Eye (tissue), 1 donor: Measurements from ENCODE around the gene REM1.
"Not testable (repeated sequence)": the region's sequence is repeated elsewhere in the genome, so short reads cannot be mapped to it uniquely, and the experiment has no call there.

ENCODE experiments used
- DNase-seq: peaks from one replicate; pipeline ENCODE4 v3.0.0-alpha.2; 2015

The REM1 gene, protein sequence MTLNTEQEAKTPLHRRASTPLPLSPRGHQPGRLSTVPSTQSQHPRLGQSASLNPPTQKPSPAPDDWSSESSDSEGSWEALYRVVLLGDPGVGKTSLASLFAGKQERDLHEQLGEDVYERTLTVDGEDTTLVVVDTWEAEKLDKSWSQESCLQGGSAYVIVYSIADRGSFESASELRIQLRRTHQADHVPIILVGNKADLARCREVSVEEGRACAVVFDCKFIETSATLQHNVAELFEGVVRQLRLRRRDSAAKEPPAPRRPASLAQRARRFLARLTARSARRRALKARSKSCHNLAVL

DNA sequence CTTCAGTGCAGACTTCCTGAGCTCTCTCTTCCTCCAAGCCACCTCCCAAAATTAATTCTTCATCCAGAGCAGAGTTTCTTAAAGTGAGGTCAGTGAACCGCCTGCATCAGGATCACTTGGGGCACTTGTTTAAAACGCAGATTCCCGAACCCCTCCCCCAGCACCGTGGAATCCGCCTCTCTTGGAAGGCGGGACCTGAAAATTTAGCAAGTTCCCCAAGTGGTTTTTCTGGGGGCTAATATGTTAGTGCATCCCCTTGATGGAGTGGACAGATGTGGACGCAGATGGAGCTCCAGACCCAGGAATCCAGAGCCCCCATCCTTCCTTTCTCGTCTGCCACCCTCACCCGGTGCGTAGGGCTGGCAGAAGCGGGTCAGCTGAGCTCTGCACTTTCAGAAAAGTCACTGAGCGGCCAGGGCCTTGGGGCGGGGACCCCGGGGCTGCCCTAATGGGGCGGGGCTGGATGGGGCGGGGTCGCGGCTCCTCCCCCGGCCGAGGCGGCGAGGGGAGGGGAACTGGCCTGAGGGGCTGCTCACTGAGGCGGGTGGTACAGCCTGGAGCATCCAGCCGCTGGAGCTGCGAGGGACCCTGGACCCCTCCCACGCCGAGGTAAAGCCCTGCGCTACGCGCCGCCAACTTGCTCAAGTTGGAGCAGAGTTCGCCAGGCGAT lies at the start of gene REM1, which contains the start of gene DEFB124:
Gene REM1, plus strand, starts transcription at position 531 of the 670 bp plus-strand sequence. CDS start 1,158 bp downstream, outside the sequence.
Gene DEFB124, minus strand, starts transcription at position 370 of the 670 bp plus-strand sequence. CDS start 2,114 bp downstream, outside the sequence.
- no peak for DNase-seq

DNA sequence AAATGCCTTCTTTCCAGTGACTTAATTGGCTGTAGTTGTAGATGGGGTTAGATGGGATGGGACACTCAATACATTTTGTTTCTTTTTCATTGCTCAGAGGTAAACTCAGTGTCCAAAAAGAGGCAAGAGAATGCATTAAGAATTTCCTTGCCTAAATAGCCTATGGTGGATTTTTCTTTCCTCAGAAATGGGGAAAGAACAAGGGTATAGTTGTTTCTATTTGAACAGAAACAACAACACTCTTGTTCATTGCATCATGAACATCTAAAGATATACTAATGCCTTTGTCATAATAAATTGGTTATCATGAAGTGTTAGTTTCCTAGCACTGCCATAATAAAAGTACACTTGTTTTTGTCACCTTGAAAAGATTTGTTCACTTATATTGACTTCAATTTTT lies 49.3 kb upstream of the REM1 start:
- DNase-seq, result no peak

- DNase-seq, result not testable (repeated sequence)
Observed at GRCh38 chr20:31426891-31427551, 48.1 kb upstream of the REM1 start.

DNA sequence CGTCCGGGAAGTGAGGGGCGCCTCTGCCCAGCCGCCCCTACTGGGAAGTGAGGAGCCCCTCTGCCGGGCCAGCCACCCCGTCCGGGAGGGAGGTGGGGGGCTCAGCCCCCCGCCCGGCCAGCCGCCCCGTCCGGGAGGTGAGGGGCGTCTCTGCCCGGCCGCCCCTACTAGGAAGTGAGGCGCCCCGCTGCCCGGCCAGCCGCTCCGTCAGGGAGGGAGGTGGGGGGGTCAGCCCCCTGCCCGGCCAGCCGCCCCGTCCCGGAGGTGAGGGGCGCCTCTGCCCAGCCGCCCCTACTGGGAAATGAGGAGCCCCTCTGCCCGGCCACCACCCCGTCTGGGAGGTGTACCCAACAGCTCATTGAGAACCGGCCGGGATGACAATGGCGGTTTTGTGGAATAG lies 47.5 kb upstream of the REM1 start:
- not testable (repeated sequence) for DNase-seq

DNA sequence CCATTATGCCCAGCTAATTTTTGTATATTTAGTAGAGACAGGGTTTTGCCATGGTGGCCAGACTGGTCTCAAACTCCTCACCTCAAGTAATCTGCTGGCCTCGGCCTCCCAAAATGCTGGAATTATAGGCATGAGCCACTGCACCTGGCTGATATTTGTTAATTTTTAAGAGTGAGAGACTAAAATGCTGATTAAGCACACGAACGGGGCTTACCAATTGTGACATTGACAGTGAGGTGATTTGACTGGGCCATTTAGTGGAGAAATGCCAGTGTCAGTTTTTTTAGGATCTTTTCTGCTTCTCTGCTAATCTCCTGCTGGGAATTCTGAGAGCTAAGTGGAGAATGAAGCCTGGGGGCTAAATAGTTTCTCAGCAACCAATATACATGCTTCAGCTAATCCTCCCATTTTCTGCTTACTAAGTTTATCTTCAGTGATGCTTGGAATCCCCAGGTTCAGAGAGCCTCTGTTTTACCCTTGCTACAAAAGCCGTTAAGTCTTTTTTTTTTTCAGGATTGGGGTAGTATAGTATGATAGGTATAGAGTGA lies 44.4 kb upstream of the REM1 start:
- DNase-seq, result peak; percentile 54

DNA sequence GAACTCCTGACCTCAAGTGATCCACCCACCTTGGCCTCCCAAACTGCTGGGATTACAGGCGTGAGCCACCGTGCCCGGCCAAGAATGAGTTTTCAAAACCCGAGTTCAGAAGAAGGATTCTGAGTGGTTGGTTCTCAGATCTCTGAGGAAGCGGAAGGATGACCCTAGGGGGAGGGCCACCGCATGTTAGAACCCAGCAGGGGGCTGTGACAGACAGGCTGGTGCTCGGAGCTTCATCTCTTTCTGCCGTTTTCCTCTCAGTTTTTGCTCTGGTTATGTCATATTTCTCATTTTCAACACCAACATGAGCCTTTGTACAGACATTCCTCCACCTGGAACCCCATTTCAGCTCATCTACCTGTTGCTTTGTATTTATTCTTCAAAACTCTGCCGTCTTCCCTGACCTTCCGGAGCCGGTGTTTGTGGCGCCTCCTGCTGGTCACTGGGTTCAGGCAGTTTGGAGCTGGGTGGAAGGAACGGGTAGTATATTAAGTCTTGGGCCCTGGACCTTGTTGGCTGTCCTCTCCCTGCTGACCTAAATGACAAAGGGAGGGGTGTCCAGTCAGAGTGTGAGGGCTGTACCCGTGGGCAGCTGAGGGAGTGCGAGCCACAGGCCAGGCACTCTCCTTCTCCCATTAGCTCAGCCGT lies 35.0 kb upstream of the REM1 start, which contains the start of gene DEFB123:
Gene DEFB123, plus strand, starts transcription at position 621 of the 648 bp plus-strand sequence. CDS start 67 bp downstream, outside the sequence.
- no peak for DNase-seq

- DNase-seq, result no peak
Observed at GRCh38 chr20:31446084-31446819, 28.8 kb upstream of the REM1 start.

DNA sequence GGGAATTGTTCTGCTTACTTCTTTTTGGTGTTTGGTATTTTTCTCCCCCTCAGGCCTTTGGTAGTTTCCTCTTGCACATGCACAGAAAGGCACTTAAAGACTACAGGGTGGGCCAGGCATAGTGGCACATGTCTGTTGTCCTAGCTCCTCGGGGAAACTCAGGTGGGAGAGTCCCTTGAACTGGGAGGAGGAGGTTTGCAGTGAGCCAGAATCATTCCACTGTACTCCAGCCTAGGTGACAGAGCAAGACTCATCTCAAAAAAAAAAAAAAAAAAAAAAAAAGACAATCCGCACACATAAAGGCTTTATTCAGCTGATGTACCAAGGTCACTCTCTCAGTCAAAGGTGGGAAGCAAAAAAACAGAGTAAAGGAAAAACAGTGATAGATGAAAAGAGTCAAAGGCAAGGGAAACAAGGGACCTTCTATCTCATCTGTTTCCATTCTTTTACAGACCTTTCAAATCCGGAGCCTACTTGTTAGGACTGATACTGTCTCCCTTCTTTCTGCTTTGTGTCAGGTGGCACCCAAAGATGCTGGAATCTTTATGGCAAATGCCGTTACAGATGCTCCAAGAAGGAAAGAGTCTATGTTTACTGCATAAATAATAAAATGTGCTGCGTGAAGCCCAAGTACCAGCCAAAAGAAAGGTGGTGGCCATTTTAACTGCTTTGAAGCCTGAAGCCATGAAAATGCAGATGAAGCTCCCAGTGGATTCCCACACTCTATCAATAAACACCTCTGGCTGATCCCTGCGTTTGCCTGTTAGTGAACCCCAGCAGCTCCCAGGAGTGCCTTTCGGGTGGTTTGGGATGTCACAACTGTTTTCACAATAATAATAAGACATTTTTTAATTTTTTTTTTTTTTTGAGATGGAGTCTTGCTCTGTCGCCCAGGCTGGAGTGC lies 25.3 kb upstream of the REM1 start:
- DNase-seq, result no peak

DNA sequence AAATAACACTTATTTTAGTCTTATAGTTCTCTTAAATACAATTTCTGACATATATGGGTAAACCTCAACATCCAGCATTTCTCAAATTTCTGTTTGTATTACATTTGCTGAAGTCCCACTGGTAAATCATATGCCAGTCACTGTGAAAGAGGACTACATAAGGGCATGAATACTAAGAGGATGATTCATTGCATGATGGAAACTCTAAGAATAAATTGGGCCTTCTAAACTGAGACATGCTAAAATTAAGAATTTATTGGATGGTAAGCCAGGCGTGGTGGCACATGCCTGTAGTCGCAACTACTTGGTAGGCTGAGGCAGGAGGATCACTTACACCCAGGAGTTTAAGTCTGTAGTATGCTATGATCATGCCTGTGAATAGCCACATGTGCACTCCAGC lies 22.5 kb upstream of the REM1 start:
- DNase-seq, result no peak

- no peak for DNase-seq
Observed at GRCh38 chr20:31454361-31454760, 20.7 kb upstream of the REM1 start.

GRCh38 chr20:31470946-31471345 lies 4.1 kb upstream of the REM1 start:
- DNase-seq, result not testable (repeated sequence)

- no peak for DNase-seq
Observed at GRCh38 chr20:31472395-31473330, 2.4 kb upstream of the REM1 start.

GRCh38 chr20:31473331-31474096 lies 1.6 kb upstream of the REM1 start:
- no peak for DNase-seq

DNA sequence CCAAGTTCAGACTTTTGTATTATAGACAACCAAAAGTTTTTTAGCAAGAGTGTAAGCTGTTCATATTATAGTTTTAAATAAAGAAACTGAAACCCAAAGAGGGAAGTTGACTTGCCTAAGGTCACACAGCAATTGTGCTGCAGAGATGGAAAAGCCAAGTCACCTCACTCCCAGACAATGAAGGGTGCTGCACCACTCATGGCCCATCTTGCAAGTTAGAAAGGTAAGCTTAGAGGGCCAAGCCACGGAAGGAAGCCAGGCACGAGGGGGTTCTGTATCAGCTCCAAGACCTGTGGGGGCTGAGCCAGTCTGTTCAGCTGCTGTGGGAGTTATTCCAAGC lies 1.0 kb upstream of the REM1 start:
- DNase-seq, result no peak

DNA sequence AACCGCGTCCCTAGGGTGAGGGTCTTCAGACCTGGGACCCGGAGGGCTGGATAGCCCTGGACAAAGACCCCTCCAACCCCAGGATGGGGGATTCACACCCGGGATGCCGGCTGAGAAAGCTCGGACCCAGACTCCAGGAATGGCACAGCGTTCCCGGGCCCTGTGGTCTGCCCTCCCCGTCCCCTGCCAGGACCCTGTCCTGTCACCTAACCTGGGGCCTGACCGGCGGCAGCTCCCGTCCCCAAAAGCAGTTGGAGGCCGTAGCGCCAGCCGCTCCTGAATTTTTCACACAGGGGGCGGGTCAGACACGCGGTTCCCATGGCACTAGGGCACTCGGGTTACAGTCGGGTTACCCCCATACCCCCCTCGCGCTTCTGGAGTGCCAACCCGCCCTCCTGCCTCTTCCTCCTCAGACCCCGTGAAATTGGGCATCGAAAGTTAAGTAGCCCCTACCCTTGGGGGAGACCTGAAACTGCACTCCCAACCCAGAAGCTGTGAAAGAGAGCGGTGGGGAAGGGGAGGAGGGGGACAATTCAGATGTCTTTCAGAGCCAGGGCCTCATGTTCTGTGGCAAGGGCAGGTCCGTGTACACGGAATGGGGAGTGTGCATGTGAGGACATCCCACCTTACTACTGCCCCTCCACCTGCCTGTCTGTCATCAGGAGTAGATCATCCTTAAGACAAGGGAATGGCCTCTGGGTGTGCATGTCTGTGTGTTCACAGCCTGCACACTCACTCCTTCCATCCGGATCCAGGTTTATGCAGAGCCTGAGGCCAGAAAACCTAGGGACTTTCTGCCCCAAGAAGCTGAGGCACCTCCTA lies 595 bp downstream of the REM1 start:
- DNase-seq, result no peak

GRCh38 chr20:31476294-31476585 lies 1.2 kb downstream of the REM1 start:
- no peak for DNase-seq

- DNase-seq, result no peak
Observed at GRCh38 chr20:31476643-31477215, 1.6 kb downstream of the REM1 start.

GRCh38 chr20:31484001-31484400 lies 8.9 kb downstream of the REM1 start:
- DNase-seq, result no peak
